Astrocyte of the cerebellum (primary cell): ENCODE data around the gene TMEM229B.

Source experiments
- DNase-seq: peaks from one replicate; pipeline ENCODE4 v3.0.0-alpha.2; 2011; ENCODE audit warnings: low read depth
- H3K4me3 ChIP-seq: 2 replicates; pipeline ENCODE4 v1.5.1; 2011; ENCODE audit warnings: mild to moderate bottlenecking, low read depth, low read length, moderate library complexity
- CTCF ChIP-seq: IDR thresholded peaks from 2 replicates; pipeline ENCODE4 v1.5.1; 2012; ENCODE audit warnings: low read length, low read depth, moderate library complexity, mild to moderate bottlenecking; ENCODE audit errors: missing control alignments
- in situ Hi-C: cut with HindIII; loops from 2 replicates; pipeline ENCODE4 v1.10.0; 2017; ENCODE audit warnings: low sequenced_read_pairs

The TMEM229B gene

GRCh38 chr14:67491741-67492507 is 3.4 kb upstream of the TMEM229B start:
- H3K4me3 ChIP-seq, result no peak overlapping the region
- in situ Hi-C loops, result no loop called here
- no peak for TF ChIP-seq CTCF
- no peak for DNase-seq

GRCh38 chr14:67491285-67491684 is 2.8 kb upstream of the TMEM229B start:
- no peak for TF ChIP-seq CTCF
- in situ Hi-C loops, result no loop called here
- no peak for DNase-seq
- H3K4me3 ChIP-seq, result no peak overlapping the region

GRCh38 chr14:67490196-67490595 is 1.7 kb upstream of the TMEM229B start:
- no peak for DNase-seq
- in situ Hi-C loops, result no loop called here
- TF ChIP-seq CTCF, result no peak
- H3K4me3 ChIP-seq, result no peak overlapping the region

GRCh38 chr14:67487332-67487731 is 1.2 kb downstream of the TMEM229B start:
- no peak overlapping the region for H3K4me3 ChIP-seq
- in situ Hi-C loops, result no loop called here
- TF ChIP-seq CTCF, result no peak
- DNase-seq, result no peak

- in situ Hi-C loops, result no loop called here
- no peak for TF ChIP-seq CTCF
- no peak overlapping the region for H3K4me3 ChIP-seq
- DNase-seq, result no peak
Measured at GRCh38 chr14:67486890-67487289, 1.6 kb downstream of the TMEM229B start.

GRCh38 chr14:67485501-67486095 is 2.9 kb downstream of the TMEM229B start:
- in situ Hi-C loops, result no loop called here
- no peak for TF ChIP-seq CTCF
- no peak for DNase-seq
- H3K4me3 ChIP-seq, result no peak overlapping the region
